H1 (cell line): Measurements from ENCODE around the gene DUSP2. TPM values are rescaled to one million over a fixed set of nuclear protein-coding genes. Genes with fewer than 3 reads are reported as not detected.
A peak's percentile ranks its signal among the peaks of the same experiment; 100 is the strongest.

Experiments
- CTCF ChIA-PET: fragments of 300-600 bp; sonication (Branson Sonifier 250); formaldehyde crosslinking; loops from one replicate; lab custom pipeline; 2021; ENCODE audit not compliant: partially characterized antibody; lab: Charles Lee
- POLR2A ChIA-PET: fragments of 300-600 bp; sonication (Branson Sonifier 250); formaldehyde crosslinking; loops from one replicate; lab custom pipeline; 2021; ENCODE audit warnings: inconsistent platforms; ENCODE audit not compliant: partially characterized antibody; lab: Charles Lee
- DNase-seq, 2 experiments: peaks; one replicate each; pipeline versions ENCODE4 v3.0.0 to v3.0.0-alpha.2; 2010 to 2022; ENCODE audit warnings: low spot score in 2 of 2, low read depth in 1 of 2, mixed read lengths in 1 of 2
- FAIRE-seq: peaks from 2 replicates; lab custom pipeline; 2011; peaks lifted over from hg19 to GRCh38; lab: Jason Lieb, UNC
- H2AFZ ChIP-seq: 2 replicates; pipeline ENCODE4 v1.8.1; 2012; ENCODE audit warnings: low read length, inconsistent platforms
- H2AK5ac ChIP-seq: 2 replicates; pipeline ENCODE4 v1.6.1; 2013; ENCODE audit warnings: low read depth, low read length
- H2BK120ac ChIP-seq: replicated peaks from 2 replicates; pipeline ENCODE3; 2013; ENCODE audit warnings: low read depth, low read length, inconsistent platforms
- H2BK12ac ChIP-seq: 2 replicates; pipeline ENCODE4 v1.6.1; 2013; ENCODE audit warnings: low read depth, low read length
- H2BK15ac ChIP-seq: 2 replicates; pipeline ENCODE4 v1.6.1; 2013; ENCODE audit warnings: low read length
- H2BK20ac ChIP-seq: 2 replicates; pipeline ENCODE4 v1.6.1; 2013; ENCODE audit warnings: low read length
- H2BK5ac ChIP-seq: 2 replicates; pipeline ENCODE4 v1.6.1; 2013; ENCODE audit warnings: low read depth, low read length
- H3K14ac ChIP-seq: 2 replicates; pipeline ENCODE4 v1.6.1; 2013; ENCODE audit warnings: inconsistent platforms; ENCODE audit not compliant: insufficient read length
- H3K18ac ChIP-seq: 2 replicates; pipeline ENCODE4 v1.6.1; 2013; ENCODE audit warnings: low read length; ENCODE audit errors: extremely low read depth
- H3K23ac ChIP-seq: 2 replicates; pipeline ENCODE4 v1.6.1; 2013; ENCODE audit warnings: inconsistent platforms; ENCODE audit not compliant: insufficient read length
- H3K23me2 ChIP-seq: 2 replicates; pipeline ENCODE4 v1.6.1; 2013; ENCODE audit warnings: low read depth, low read length
- H3K27ac ChIP-seq: 2 replicates; pipeline ENCODE4 v1.6.1; 2011; ENCODE audit warnings: low read depth, low read length, inconsistent platforms
- H3K27me3 ChIP-seq, 4 experiments: replicated peaks in 1 of 4; 1 replicate in 1 of 4; 2 replicates in 3 of 4; pipeline versions ENCODE4 v1.6.1 to v1.8.1; 2011 to 2013; ENCODE audit warnings: low read length in 3 of 4, mild to moderate bottlenecking in 3 of 4, inconsistent platforms in 2 of 4, mixed read lengths in 2 of 4, moderate library complexity in 1 of 4; ENCODE audit not compliant: control insufficient read depth in 3 of 4, insufficient read depth in 3 of 4; ENCODE audit errors: extremely low read depth in 1 of 4
- H3K36me3 ChIP-seq, 4 experiments: 2 replicates each; pipeline versions ENCODE4 v1.6.1 to v1.8.1; 2011 to 2013; ENCODE audit warnings: mild to moderate bottlenecking in 4 of 4, low read length in 3 of 4, moderate library complexity in 2 of 4, control low read depth in 1 of 4, inconsistent platforms in 1 of 4; ENCODE audit not compliant: insufficient read depth in 4 of 4, control insufficient read depth in 2 of 4
- H3K4ac ChIP-seq: replicated peaks from 2 replicates; pipeline ENCODE3; 2013; ENCODE audit warnings: low read length, low read depth, mixed read lengths, inconsistent platforms; ENCODE audit not compliant: insufficient read length
- H3K4me1 ChIP-seq, 4 experiments: replicated peaks in 1 of 4; 1 replicate in 1 of 4; 2 replicates in 3 of 4; pipeline versions ENCODE4 v1.6.1 to v1.8.1; 2011 to 2013; ENCODE audit warnings: low read length in 3 of 4, inconsistent platforms in 2 of 4, mixed read lengths in 1 of 4; ENCODE audit not compliant: insufficient read depth in 4 of 4, control insufficient read depth in 3 of 4
- H3K4me2 ChIP-seq, 2 experiments: 2 replicates each; pipeline versions ENCODE4 v1.6.1 to v1.8.1; 2011 to 2013; ENCODE audit warnings: low read depth in 2 of 2, low read length in 2 of 2, control low read depth in 1 of 2, inconsistent platforms in 1 of 2, mild to moderate bottlenecking in 1 of 2; ENCODE audit not compliant: insufficient read depth in 1 of 2
- H3K4me3 ChIP-seq, 4 experiments: fragments of 200-600, 300-600 bp in 1 of 4; sonication (generic), shearing (Covaris generic), sonication (Bioruptor Twin) in 1 of 4; 2 replicates each; pipeline versions ENCODE4 v1.5.1 to v1.8.1; 2011 to 2016; ENCODE audit warnings: low read length in 4 of 4, low read depth in 3 of 4, control low read depth in 2 of 4, inconsistent platforms in 2 of 4, mild to moderate bottlenecking in 2 of 4, mixed read lengths in 1 of 4, moderate library complexity in 1 of 4; ENCODE audit not compliant: insufficient read depth in 2 of 4; ENCODE audit errors: extremely low read depth in 1 of 4
- H3K56ac ChIP-seq: replicated peaks from 2 replicates; pipeline ENCODE3; 2013; ENCODE audit warnings: low read depth, mild to moderate bottlenecking, mixed read lengths, low read length, inconsistent platforms; ENCODE audit not compliant: insufficient read length
- H3K79me1 ChIP-seq: 2 replicates; pipeline ENCODE4 v1.6.1; 2013; ENCODE audit warnings: low read depth, low read length, control low read depth
- H3K79me2 ChIP-seq, 2 experiments: 2 replicates each; pipeline versions ENCODE4 v1.6.1 to v1.8.1; 2012 to 2013; ENCODE audit warnings: low read length in 2 of 2, mild to moderate bottlenecking in 2 of 2, inconsistent platforms in 1 of 2; ENCODE audit not compliant: insufficient read depth in 2 of 2, control insufficient read depth in 1 of 2
- H3K9ac ChIP-seq, 4 experiments: replicated peaks in 1 of 4; 1 replicate in 1 of 4; 2 replicates in 3 of 4; pipeline versions ENCODE4 v1.6.1 to v1.8.1; 2011 to 2013; ENCODE audit warnings: low read depth in 3 of 4, low read length in 3 of 4, control low read depth in 2 of 4, mild to moderate bottlenecking in 2 of 4, moderate library complexity in 2 of 4, inconsistent platforms in 1 of 4; ENCODE audit errors: extremely low read depth in 1 of 4
- H3K9me3 ChIP-seq, 2 experiments: 2 replicates each; pipeline versions ENCODE4 v1.6.1 to v1.8.1; 2012 to 2013; ENCODE audit warnings: mild to moderate bottlenecking in 2 of 2, moderate library complexity in 2 of 2, control low read depth in 1 of 2, inconsistent platforms in 1 of 2, low read depth in 1 of 2, low read length in 1 of 2, mixed read lengths in 1 of 2; ENCODE audit not compliant: insufficient read depth in 2 of 2
- H4K20me1 ChIP-seq, 2 experiments: replicated peaks in 1 of 2; 2 replicates each; pipeline versions ENCODE3 to v1.8.1; 2011 to 2013; ENCODE audit warnings: inconsistent platforms in 2 of 2, low read length in 2 of 2, mild to moderate bottlenecking in 1 of 2; ENCODE audit not compliant: insufficient read depth in 2 of 2, control insufficient read depth in 1 of 2
- H4K5ac ChIP-seq: 2 replicates; pipeline ENCODE4 v1.6.1; 2013; ENCODE audit warnings: low read length, low read depth, mixed read lengths, inconsistent platforms; ENCODE audit not compliant: insufficient read length
- H4K8ac ChIP-seq: 2 replicates; pipeline ENCODE4 v1.8.0; 2013; ENCODE audit warnings: mild to moderate bottlenecking, moderate library complexity, low read length, inconsistent platforms; ENCODE audit not compliant: insufficient read depth; ENCODE audit errors: extremely low read depth
- H4K91ac ChIP-seq: replicated peaks from 2 replicates; pipeline ENCODE3; 2013; ENCODE audit warnings: low read length, mixed read lengths, inconsistent platforms; ENCODE audit not compliant: insufficient read length
- ASH2L ChIP-seq: fragments of 200-600, 300-600 bp; sonication (generic); IDR thresholded peaks from one replicate; pipeline ENCODE4 v1.7.1; 2017; ENCODE audit warnings: low read length
- BACH1 ChIP-seq: IDR thresholded peaks from 2 replicates; pipeline ENCODE4 v1.6.1; 2012; ENCODE audit warnings: low read length, improper control_type of control experiment
- GABPA ChIP-seq: IDR thresholded peaks from 2 replicates; pipeline ENCODE4 v1.6.1; 2011; ENCODE audit warnings: mild to moderate bottlenecking, low read length, moderate library complexity, borderline replicate concordance; ENCODE audit not compliant: insufficient read depth
- WGBS, 2 experiments: shearing (Covaris generic) in 1 of 2; methylation state at CpG; one replicate each; pipeline versions ENCODE4 v1.1.6 to v1.1.7; 2013 to 2015; ENCODE audit warnings: low lambda C conversion rate in 2 of 2, mixed read lengths in 2 of 2, inconsistent platforms in 1 of 2, low coverage in 1 of 2, missing lambda C conversion rate in 1 of 2; ENCODE audit not compliant: insufficient replicate concordance in 2 of 2, insufficient coverage in 1 of 2, insufficient read length in 1 of 2; ENCODE audit errors: extremely low coverage in 1 of 2, missing lambda C conversion rate in 1 of 2; 5-methylcytosine and 5-hydroxymethylcytosine counted together
- polyA plus RNA-seq, 7 experiments: library from polyadenylated mRNA; depleted of rRNA in 3 of 7; stranded (reverse) in 5 of 7; unstranded in 2 of 7; fragments of >200 nt in 5 of 7; fragments of 200-250 nt in 2 of 7; gene quantifications; 1 replicate in 5 of 7; 2 replicates in 1 of 7; 4 replicates in 1 of 7; pipeline versions ENCODE4 v1.2.1 to v1.2.3, GENCODE V29; 2011 to 2013; ENCODE audit warnings: missing spikeins in 2 of 7, mixed read lengths in 2 of 7
- total RNA-seq: library from RNA; stranded (reverse); fragmentation: NEBNext Ultra II Directional; extraction: Animal tissue kit (Norgen Biotek cat#: 25700); gene quantifications from 2 replicates; pipeline ENCODE4 v1.2.1, GENCODE V29; 2021

The DUSP2 gene
- total and polyA plus RNA-seq, 2 of the 8 experiments (the other 6 are each of a cell fraction or from before 2014, with no cell fraction given): 10.1 to 10.4 TPM

DNA sequence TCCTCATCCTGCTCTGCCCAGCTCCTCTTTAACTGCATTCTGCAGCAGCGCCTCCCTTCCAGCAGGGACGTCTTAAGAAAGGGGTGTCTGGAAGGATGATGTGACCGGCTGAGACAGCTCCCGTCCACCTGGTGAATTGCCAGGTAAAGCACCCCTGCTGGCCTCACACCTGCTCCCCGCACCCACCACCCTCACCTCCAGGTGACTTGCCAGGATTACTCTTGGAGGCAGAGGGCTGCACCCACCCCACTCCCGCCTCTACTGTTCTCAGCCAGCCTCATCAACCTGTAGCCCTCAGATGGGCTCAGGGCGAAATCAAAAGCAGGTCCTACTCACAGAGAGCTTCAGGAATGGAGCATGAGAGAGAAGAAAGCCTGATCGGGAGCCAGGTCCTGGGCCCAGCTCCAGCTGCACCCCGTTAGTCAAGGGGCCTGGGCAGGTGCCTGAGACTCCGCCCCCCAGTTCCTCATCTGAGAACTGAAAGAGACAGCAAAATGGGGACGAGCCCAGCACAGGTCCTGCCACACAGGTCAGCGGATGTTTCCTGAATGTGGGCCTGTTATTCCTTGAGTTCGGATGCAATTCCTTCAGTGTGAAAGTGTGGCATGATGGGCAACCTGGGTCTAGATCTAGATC is 34.5 kb downstream of the DUSP2 start:
- peaks cover 3 to 5% of the 10 kb centered on the region in 2 experiments; a peak in 1 of 4 replicates for H3K9me3 ChIP-seq
- H2BK120ac ChIP-seq: no peak overlapping the region
- no peak overlapping the region for H3K4me2 ChIP-seq
- no peak overlapping the region for H2AFZ ChIP-seq
- no peak overlapping the region for H2AK5ac ChIP-seq
- no peak overlapping the region for H3K23ac ChIP-seq
- H4K91ac ChIP-seq: no peak overlapping the region
- H2BK5ac ChIP-seq: no peak overlapping the region
- ChIA-PET POLR2A (interaction anchor here (0.6 to 1.7 kb wide), 2 partner anchors 9 to 115 kb away, joined by 4 to 5 read pairs; no protein-coding TSS in a partner anchor), CTCF (interaction anchor here (0.6 to 3.1 kb wide), 9 partner anchors 10 to 383 kb away, joined by 3 to 18 read pairs (median 4); no protein-coding TSS in a partner anchor)
- peaks cover 0 to 11% (median 7%) of the 10 kb centered on the region in 4 experiments; a peak in 5 of 7 replicates for H3K27me3 ChIP-seq
- WGBS, 2 experiments: 91% methylated on average over 13 of the region's 13 CpGs; no CpG with 5 or more reads in 1 of the 2 experiments
- peak overlapping the region; percentile 25; the same call in 1 of the 2 replicates for H2BK15ac ChIP-seq
- H2BK12ac ChIP-seq: peak overlapping the region; percentile 86; the same call in 1 of the 2 replicates
- H3K36me3 ChIP-seq: no peaks in the 10 kb centered on the region
- no peak overlapping the region for H2BK20ac ChIP-seq
- H3K4ac ChIP-seq: no peak overlapping the region
- H3K4me3 ChIP-seq: no peak overlapping the region
- H4K8ac ChIP-seq: no peak overlapping the region; the same call in 1 of the 2 replicates
- no peak overlapping the region for H3K56ac ChIP-seq
- H3K4me1 ChIP-seq: peaks cover 0 to 28% (median 18%) of the 10 kb centered on the region in 4 experiments; a peak in 6 of 7 replicates
- no peak overlapping the region for H3K18ac ChIP-seq
- no peaks in the 10 kb centered on the region for H4K20me1 ChIP-seq
- no peak for FAIRE-seq
- H3K27ac ChIP-seq: no peak overlapping the region
- TF ChIP-seq BACH1 (no peak), ASH2L (no peak), GABPA (no peak)
- TF ChIP-seq, all 59 proteins: peak for 0
- no peak for DNase-seq
- no peaks in the 10 kb centered on the region for H3K79me1 ChIP-seq
- no peak overlapping the region for H4K5ac ChIP-seq
- no peak overlapping the region for H3K14ac ChIP-seq
- H3K9ac ChIP-seq: no peak overlapping the region
- H3K79me2 ChIP-seq: no peaks in the 10 kb centered on the region
- H3K23me2 ChIP-seq: peaks cover 4% of the 10 kb centered on the region; the same call in 1 of the 2 replicates
